NCI-H2196 treated with DMSO at 0.1 percent for 48 hours (cell line): ENCODE results near the gene WDR17.
"Not testable (repeated sequence)": the region's sequence is repeated elsewhere in the genome, so short reads cannot be mapped to it uniquely, and the experiment has no call there.

Experiments
- DNase-seq: peaks from one replicate; lab custom pipeline; 2025; ENCODE audit not compliant: unreplicated experiment; lab: John Stamatoyannopoulos, UW

WDR17 gene

DNA sequence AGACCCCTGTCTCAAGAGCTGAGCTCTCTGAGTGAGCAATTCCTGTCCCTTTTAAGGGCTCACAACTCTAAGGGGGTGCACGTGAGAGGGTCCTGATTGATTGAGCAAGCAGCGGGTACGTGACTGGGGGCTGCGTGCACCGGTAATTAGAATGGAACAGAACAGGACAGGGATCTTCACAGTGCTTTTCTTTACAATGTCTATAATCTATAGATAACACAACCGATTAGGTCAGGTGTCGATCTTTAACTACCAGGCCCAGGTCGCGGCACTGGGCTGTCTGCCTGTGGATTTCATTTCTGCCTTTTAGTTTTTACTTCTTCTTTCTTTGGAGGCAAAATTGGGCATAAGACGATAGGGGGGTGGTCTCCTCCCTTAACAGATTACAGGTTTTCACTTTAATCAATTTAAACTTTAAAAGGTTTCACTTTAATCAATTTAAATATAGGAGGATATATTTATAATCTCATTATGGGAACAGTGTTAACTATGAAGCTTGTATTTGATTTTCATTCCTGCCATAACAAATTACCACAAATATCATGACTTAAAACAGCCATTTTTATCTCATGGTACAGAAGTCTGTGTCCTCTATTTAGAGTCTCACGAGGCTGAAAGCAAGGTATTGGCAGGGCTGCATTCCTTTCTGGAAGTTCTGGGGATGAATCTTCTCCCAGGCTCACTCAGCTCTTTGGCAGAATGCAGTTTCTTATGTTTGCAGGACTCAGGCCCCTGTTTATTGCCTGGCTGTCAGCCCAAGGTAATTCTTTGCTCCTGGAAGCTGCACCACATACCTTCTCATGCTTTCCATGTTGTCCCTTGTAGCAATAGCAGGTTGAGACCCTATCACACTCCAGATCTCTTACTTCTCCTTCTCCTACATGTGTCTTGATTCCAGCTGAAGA lies 124.5 kb downstream of the WDR17 start:
- DNase-seq, result no peak

DNA sequence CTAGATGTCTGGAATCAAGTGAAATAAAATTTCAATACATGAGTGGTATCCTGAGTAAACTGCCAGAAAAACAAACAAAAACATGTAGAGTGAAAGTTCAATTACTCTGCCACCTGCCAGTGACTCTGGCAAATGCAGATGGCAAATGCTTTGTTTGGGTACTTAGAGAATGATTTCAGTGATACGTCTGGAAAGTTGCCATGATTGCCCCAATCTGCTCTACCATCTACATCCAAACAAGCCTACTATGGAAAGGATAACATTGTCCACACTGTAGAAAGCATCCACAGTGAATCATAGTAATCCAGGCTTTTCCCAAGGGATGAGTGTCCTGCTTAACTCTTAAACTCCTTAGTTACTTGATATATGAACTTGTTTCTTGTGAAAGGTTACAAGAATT lies 126.3 kb downstream of the WDR17 start:
- DNase-seq, result peak; percentile 28

GRCh38 chr4:176193126-176193525 lies 127.5 kb downstream of the WDR17 start:
- no peak for DNase-seq

- DNase-seq, result no peak
Observed at GRCh38 chr4:176193938-176194337, 128.3 kb downstream of the WDR17 start.

DNA sequence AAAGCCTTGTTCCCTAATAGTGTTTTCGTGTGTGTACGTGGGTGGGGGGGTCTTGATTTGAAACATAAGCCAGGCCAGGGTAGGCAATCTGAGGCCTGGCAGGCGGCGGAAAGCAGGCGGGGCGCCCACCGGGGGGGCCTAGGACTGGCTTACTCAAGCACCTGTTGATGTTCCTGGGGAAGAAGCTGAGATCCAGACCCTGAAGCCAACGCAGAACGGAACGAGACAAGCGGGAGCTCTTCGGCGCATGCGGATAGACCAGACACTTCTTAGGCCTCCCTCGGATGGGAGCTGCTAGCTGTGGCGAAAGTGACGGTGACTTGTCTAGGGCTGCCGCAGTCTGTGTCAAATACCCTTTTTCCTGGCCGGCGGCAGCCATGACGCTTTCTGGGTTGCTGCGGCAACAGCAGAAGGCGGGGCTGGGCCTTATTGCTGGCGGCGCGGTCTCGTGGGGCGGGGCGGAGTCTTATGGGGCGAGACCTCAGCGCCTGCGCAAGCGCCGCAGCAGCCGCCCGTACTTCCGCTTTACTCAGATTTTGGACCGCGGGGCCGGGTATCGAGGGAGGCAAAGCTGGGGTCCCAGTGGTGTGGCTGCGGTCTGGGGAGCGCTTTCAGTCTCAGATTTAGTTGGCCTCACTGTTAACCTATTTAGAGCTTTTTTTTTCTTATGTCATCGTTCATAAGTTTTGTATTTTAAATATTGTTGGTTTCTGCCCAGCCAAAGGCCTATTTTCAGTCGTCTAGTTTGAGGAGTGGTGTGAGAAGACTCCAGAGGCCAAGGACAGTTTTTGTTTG lies 129.7 kb downstream of the WDR17 start, which contains the start of gene SPATA4:
SPATA4 (minus strand) TSS at position 402 of the 795 bp plus-strand sequence; CDS start at position 379, 23 bp downstream.
- DNase-seq, result peak; percentile 73

GRCh38 chr4:176198316-176198903 lies 132.8 kb downstream of the WDR17 start:
- peak; percentile 15 for DNase-seq

DNA sequence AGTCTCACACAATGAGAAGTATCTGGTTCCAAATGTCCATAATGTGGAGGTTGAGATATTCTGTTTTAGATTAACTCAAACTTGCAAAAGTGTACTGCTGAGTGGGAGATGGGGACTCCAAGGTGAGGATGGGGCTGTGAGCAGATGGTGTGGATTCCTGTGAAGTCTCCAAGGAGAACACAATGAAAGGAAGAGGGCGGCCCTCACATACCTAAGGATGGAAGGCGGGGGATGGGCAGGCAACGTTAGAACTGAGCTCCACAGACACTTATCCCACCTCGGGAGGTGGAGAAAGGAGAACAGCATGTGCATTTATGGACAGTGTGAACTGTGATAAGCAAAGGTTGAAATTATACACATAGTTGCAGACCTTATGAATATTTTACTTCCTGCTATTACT lies 139.7 kb downstream of the WDR17 start:
- no peak for DNase-seq

DNA sequence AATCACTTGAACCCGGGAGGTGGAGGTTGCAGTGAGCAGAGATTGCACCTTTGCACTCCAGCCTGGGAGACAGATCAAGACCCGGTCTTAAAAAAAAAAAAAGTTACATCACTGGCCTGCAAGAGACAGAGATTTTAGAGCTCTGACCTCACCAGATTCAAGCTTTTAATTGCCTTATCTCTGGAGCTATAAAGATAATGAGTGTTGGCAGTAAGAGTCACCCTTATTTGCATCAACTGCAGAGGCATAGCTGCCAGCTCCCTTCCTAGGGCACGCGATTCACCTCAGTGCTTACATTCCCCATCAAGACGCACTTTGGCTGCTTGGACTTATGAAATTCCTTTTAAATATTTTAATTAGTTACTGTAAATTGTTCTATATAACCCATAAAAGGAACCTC lies 142.2 kb downstream of the WDR17 start:
- no peak for DNase-seq

- DNase-seq, result no peak
Observed at GRCh38 chr4:176209535-176209934, 143.9 kb downstream of the WDR17 start.

GRCh38 chr4:176210101-176210500 lies 144.5 kb downstream of the WDR17 start:
- DNase-seq, result no peak

DNA sequence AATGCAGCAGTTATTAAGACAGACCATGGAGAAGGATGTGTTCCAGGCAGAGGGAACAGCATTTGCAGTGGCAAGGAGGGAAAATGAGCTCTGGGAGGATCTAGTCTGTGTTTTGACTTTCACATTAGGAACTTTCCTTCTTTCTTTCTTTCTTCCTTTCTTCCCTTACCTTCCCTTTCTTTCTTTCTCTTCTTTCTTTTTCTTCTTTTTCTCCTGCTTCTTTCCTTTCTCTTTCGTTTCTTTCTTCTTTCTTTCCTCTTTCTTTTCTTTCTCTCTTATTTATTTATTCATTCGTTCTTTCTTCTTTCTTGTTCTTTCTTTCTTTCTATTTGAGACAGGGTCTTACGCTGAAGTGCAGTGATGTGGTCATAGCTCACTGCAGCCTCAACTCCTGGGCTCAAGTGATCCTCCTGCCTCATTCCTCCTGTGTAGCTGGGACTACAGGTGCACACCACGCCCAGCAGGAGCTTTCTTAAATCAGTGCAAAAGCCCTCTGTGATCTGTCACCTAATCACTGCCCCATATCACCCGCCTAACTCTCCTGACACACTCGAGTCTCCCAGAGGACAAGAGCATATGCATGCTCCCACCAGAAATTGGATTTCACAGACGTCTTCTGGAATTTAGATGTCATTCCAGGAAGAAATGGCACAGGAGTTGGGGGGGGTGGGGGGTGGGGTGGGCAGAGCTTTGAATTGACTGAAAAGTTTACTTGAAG lies 145.1 kb downstream of the WDR17 start:
- DNase-seq, result no peak

- not testable (repeated sequence) for DNase-seq
Observed at GRCh38 chr4:176212351-176212750, 146.7 kb downstream of the WDR17 start.

DNA sequence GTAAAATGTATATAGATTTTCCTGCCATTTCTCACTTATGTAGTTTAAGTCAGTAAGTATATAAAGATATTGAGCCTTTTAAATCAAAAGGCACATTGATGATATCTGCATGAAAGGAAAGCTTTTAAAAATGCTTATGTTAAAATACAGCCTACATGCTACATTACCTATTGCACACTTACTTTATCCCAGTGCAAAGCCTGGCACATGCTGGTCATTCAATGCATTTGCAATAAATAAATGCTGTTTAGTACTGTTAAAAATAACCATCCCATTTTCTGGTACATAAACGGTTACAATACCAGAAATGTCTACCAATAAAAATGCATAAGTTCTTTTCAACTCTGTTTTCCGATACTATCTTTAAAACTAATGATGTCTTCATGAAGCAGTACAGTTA lies 151.9 kb downstream of the WDR17 start:
- no peak for DNase-seq

DNA sequence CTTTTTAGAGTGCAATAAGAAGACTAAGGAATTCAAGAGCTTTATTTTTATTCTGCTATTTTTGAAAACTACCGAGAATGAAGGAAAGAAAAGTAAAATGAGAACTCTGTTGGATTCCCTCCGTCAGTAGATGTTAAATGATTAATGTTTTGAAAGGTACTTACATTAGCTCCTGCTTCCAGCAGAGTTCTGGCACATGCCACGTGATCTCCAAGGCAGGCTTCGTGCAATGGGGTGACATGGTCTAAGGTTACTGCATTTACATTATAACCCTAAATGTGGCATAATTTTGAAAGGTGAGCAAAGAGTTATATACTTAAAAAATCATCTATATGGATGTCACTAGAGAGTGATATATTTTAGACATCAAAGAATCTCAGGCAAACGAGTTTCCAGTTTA lies 156.5 kb downstream of the WDR17 start:
- no peak for DNase-seq

DNA sequence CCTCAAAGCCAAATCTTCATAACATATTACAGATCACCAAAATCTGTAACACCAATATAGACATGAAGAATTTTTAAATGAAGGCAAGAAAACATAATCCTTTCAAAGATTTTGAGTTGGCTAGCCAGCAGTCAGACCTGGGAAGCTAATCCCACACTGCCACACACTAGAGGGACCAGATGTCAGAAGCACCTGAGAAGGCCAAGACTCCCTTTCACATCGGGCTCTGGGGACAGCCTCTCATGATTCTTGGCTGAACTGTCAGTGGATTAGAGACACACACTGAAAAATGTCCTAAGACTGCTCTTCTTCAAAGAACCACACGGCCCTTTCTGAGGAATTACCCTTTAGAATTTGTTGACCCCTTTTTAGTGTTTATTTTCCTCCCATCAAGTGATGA lies 157.9 kb downstream of the WDR17 start:
- DNase-seq, result no peak

DNA sequence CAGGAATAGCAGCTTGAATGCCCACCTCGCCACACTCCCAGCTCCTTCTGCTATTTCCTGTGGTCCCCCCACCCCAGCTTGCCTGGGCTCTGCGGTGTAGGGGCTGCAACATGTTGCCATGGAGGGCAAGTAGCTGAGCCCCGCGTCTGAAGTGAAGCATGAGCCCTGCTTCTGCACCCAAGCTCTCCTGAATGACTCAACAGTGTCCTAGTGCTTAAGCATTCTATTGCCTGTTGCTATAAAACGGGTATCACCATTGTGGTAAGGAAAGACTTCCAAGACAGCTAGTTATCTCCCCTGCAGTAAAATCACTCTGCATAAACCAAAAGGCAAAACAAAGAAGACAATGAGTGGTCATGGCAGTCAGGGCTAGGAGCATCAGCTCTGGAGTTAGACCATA lies 161.1 kb downstream of the WDR17 start:
- DNase-seq, result no peak

DNA sequence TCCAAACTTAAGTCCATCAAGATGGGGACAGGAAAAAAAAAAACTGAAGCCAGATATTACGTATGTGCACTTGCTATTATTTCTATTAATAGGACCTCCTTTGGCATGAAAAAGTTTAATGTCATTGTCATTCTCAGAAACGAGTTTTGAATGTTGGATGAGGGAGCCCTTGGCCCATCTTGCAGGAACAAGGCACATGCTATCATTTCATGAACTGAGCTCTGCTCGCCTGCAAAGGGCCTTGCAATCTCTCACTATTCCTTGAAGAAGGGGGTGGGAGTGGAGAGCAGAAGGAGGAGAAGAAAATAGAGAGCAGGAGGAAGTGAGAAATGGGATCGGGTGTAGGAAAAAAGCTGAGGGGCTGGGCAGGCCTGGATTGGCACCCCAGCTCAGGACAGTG lies 164.0 kb downstream of the WDR17 start:
- DNase-seq, result no peak
